OCI-LY7 (cell line): Measurements from ENCODE around the gene IL4I1.

ENCODE experiments used
- CTCF ChIP-seq: fragments of 200-600 bp; sonication (generic); conservative IDR thresholded peaks from 2 replicates; pipeline ENCODE4 v1.5.1; 2014; ENCODE audit warnings: mild to moderate bottlenecking, antibody characterized with exemption, low read length, moderate library complexity, mixed read lengths
- EZH2phosphoT487 ChIP-seq: fragments of 200-600 bp; sonication (generic); IDR thresholded peaks from 2 replicates; pipeline ENCODE4 v1.6.1; 2018; ENCODE audit warnings: low read depth, borderline replicate concordance, mild to moderate bottlenecking, mixed run types, antibody characterized with exemption, low read length, moderate library complexity, mixed read lengths

DNA sequence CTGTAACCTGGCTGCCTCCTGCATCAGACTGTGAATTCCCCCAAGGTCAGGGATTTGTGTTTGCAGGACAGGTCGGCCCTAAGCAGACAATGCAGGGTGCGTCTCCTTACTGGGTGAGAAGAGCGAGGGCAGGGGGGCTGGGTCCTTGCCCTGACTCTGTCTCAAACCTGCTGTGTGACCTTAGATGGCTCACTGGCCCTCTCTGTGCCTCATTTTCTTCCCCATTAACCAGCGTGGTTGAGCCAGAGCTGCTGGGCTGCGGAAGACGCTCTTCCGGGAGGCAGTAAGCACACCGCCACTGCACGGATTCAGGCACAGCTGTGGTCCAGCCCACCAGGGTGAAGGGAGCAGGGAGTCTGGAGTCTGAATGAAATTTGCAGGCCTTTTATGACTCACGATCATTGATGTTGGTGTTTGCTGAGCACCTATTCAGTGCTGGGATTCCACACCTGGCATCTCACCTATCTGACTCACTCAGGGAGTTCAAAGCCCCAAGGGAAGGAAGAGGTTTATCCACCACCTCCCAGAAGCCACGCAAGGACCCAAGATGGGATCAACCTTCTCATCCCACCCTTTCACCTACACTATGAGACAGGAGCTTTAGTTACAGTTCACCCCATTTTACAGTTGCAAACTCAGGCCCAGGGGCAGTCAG lies 22.1 kb downstream of the IL4I1 start:
- TF ChIP-seq CTCF: no peak
- no peak for TF ChIP-seq EZH2phosphoT487
